GM10248 (cell line): ENCODE measurements around the gene CEBPA.

ENCODE experiments used
- CTCF ChIA-PET: fragments of 300-600 bp; sonication (Branson Sonifier 250); formaldehyde crosslinking; extraction: SDS; loops from one replicate; lab custom pipeline; 2021; ENCODE audit warnings: antibody characterized with exemption; lab: Yijun Ruan, JAX
- POLR2A ChIA-PET: fragments of 350-650 bp; sonication (Branson Sonifier 250); formaldehyde crosslinking; extraction: SDS; loops from one replicate; lab custom pipeline; 2020; ENCODE audit warnings: antibody characterized with exemption; lab: Yijun Ruan, JAX
- DNase-seq: peaks from one replicate; pipeline ENCODE4 v3.0.0; 2012; ENCODE audit errors: extremely low spot score
- TF ChIP-seq, protein P1 (sequence below): IDR thresholded peaks from 2 replicates; pipeline ENCODE4 v1.5.1; 2012; ENCODE audit warnings: mild to moderate bottlenecking, low read depth; ENCODE audit errors: extremely low read depth, missing control alignments, control extremely low read depth

Gene CEBPA

DNA sequence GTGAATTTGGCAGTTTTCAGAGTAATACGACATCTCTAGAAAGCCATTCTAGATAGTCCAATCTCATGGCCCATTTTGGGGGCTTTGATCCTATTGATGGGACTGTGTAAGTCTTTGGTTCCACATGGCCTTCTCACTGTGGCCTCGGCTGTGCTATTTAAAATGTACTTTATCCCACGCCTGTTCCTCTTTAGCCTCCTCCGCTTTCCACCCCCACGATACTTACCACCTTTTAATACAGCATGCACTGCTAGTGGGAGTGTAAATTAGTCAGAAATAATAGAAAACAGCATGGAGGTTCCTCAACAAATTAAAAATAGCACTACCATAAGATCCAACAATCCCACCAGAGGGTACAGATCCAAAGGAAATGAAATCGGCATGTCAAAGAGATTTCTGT is 42.8 kb upstream of the CEBPA start:
- ChIA-PET POLR2A (no interaction called here), CTCF (no interaction called here)
- no peak for DNase-seq
- TF ChIP-seq, protein P1, sequence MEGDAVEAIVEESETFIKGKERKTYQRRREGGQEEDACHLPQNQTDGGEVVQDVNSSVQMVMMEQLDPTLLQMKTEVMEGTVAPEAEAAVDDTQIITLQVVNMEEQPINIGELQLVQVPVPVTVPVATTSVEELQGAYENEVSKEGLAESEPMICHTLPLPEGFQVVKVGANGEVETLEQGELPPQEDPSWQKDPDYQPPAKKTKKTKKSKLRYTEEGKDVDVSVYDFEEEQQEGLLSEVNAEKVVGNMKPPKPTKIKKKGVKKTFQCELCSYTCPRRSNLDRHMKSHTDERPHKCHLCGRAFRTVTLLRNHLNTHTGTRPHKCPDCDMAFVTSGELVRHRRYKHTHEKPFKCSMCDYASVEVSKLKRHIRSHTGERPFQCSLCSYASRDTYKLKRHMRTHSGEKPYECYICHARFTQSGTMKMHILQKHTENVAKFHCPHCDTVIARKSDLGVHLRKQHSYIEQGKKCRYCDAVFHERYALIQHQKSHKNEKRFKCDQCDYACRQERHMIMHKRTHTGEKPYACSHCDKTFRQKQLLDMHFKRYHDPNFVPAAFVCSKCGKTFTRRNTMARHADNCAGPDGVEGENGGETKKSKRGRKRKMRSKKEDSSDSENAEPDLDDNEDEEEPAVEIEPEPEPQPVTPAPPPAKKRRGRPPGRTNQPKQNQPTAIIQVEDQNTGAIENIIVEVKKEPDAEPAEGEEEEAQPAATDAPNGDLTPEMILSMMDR = no peak

DNA sequence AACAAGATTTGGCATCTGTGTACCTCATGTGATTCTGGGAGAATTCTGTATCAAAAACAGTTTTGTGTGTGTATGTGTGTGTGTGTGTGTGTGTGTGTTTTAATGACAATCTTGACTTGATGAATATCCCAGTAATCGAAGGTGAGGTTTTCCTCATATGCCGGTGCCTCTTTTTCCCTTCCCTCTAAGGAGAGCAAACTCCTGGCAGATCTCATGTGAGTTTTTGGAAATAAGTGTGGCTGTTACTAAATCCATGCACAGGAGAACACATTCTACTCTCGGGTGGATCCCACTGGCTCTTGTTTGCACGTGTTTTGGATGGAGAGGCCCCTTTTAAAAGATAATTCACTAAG is 42.2 kb upstream of the CEBPA start:
- ChIA-PET CTCF (no interaction called here), POLR2A (no interaction called here)
- TF ChIP-seq, protein P1 = no peak
- DNase-seq = no peak

DNA sequence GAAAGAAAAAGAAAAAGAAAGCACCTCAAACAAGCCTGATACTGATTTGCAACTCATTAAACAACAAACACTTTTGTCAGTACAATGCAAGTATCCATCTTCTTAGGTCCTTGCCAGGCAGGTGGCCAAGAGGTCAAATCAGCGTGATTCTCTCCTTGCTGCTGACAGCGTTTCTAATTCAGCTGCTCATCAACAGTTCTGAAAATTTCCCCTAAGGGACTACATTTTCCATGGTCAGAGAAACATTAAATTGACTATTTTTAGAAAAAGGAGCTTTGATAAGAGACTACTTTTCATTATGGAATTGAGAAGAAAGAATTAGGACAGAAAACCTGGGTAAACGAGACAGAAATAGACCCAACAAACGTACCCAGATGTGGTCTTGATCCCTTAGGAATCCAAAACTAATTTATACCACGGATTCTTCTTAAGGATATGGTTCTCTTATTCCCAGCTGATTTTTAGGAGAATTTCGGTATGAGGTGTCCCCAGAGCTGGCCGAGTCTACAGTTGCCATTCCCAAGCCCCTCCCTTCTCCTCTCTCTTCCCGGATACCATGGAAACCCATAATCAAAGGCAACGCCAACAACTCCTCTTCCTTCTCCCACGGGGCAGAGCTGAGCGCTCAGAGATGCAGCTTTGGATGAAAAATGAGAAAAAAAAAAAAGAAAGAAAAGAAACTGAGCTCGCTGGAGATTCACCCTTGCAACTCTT is 41.7 kb upstream of the CEBPA start:
- POLR2A ChIA-PET = no interaction called here
- CTCF ChIA-PET = no interaction called here
- TF ChIP-seq, protein P1 = no peak
- no peak for DNase-seq

DNA sequence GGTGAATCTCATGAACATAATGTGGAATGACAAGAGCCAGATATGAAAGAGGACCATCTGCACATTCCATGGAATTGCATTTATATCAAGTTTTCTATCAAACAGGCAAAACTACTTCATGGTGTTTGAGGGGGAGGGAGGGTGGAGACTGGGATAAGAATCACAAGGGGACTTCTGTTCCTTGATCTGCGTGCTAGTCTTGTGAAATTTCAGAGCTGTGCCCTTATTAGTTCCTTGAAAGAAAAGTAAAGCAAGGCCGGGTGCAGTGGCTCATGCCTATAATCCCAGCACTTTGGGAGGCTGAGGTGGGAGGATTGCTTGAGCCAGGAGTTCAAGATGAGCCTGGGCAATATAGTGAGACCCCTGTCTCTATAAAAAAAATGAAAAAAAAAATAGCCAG is 41.0 kb upstream of the CEBPA start:
- DNase-seq = no peak
- CTCF ChIA-PET = no interaction called here
- TF ChIP-seq, protein P1 = no peak
- POLR2A ChIA-PET = no interaction called here

DNA sequence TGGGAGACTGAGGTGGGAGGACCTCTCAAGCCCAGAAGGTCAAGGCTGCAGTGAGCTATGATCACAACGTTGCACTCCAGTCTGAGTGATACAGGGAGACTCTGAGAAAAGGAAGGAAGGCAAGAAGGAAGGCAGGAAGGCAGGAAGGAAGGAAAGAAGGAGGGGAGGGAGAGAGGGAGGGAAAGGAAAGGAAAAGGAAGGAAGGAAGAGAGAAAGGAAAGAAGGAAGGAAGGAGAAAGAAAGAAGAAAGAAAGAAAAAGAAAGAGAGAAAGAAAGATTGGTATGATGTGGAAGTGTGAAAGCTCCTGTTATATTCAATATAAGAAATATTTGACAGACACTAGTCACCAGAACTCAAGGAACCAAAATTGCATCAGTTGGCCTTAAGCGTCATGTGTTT is 38.7 kb upstream of the CEBPA start:
- ChIA-PET POLR2A (no interaction called here), CTCF (interaction anchor here (1.0 kb wide), 1 partner anchor 17 kb away, joined by 3 read pairs; no protein-coding TSS in a partner anchor)
- TF ChIP-seq, protein P1 = no peak
- no peak for DNase-seq

DNA sequence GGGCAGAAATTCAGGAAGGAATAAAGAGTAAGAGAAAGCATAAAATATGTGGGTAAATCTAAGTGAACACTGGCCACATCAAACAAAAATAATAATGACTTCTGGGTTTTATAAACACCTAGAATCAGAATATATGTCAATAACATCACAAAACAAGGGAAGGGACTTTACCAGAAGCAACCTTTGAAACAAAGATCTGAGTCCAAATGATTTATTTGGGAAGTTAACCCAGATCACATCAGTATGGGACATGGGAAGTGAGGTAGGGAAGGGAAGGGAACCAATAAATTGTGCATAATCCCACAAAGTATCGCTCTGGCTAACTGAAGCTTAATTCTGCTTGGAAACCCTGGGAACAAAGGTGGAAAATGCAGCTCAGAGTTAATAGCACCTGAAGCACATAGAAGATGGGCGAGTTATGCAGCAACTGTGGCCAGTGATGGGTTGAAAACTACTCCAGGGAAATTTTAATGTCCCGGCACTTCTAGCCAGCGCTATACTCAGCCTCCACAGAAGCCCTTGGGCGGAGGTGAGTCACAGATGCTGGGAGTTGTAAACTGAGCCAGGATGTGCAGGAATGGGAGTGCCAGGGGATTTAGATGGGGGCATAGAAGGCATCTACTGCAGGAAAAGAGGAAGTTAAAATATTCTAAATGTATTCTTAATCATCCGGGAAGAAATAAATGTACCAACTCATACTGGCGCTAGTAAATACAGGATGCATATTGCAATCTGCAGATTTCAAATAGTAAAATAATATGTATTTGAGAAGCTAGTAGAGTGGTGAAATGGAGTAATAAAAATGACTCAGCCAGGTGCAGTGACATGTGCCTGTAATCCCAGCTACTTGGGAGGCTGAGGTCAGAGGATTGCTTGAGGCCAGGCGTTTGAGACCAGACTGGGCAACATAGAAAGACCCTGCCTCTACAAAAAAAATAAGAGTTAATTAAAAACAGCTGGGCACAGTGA is 37.0 kb upstream of the CEBPA start:
- TF ChIP-seq, protein P1 = no peak
- ChIA-PET CTCF (no interaction called here), POLR2A (no interaction called here)
- DNase-seq = no peak
